Stimulated activated CD4-positive, alpha-beta T cell treated with anti-CD3 and anti-CD28 coated beads, TNF-alpha, amount 100 ng/mL, for 48 hours (primary cell): ENCODE measurements around the gene PKNOX2.

Source experiments
- DNase-seq, 3 donors: peaks; one replicate each; pipeline ENCODE4 v3.0.0-alpha.2; 2020; ENCODE audit warnings: low read depth in 3 of 3

The PKNOX2 gene

DNA sequence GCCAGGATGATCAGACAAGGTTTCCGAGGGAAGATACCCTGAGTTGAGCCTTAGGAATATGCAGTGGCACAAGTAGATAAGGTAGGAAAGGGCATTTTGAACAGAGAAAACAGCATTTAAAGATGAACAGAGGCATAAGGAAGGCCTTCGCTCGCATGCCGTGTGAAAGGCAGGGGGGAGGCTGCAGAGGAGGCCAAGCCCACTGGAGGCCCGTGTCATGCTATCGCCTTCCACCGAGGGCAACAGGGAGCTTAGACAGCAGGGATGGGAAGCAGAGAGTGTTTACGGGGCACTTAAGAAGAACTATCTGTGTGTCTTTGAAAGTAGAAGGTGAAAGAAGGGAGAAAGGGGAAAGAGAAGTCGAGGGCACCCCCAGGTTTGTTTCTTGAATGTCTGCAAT, 148.3 kb downstream of the PKNOX2 start:
- no peak for DNase-seq

DNA sequence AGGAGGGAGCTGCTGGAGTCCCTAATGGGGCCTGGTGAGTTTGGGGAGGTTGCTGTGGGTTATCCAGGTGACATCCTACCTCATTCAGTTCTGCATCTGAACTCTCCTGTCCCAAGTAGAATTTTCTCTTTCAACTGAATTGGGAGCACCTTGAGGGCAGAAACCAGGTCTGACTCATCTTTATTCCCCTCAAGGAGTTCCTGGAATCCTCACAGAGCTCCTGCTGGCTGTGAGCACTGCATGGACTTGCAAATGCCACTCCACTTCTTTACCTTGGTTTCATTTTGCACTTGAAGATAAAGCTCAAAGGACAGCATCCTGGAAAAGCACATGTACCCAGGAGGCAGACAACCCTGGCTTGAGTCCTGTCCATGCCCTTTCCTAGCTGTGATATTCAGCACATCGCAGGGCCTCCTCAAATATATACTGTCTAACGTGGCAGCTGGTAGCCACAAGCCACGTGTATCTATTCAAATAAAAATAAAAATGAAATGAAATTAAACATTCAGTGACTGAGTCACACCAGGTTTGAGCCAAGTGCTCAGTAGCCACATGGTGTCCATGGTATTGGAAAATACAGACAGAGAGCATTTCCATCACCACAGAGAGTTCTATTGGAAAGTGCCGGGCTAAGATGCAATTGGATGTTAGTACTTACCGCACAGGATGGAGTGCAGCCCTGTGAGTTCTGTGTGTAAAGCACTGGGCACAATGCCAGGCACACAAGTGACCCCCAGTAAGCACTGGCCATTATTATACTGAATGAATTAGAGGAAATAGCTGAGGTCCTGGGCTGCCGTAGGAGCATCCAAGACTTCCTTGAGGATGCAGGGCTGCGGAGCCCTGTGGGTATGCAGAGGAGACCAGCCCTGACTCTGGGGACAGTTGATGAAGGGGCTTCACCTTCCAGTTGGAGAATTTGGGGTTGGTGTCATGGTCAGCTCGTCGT, 149.0 kb downstream of the PKNOX2 start:
- no peak for DNase-seq

DNA sequence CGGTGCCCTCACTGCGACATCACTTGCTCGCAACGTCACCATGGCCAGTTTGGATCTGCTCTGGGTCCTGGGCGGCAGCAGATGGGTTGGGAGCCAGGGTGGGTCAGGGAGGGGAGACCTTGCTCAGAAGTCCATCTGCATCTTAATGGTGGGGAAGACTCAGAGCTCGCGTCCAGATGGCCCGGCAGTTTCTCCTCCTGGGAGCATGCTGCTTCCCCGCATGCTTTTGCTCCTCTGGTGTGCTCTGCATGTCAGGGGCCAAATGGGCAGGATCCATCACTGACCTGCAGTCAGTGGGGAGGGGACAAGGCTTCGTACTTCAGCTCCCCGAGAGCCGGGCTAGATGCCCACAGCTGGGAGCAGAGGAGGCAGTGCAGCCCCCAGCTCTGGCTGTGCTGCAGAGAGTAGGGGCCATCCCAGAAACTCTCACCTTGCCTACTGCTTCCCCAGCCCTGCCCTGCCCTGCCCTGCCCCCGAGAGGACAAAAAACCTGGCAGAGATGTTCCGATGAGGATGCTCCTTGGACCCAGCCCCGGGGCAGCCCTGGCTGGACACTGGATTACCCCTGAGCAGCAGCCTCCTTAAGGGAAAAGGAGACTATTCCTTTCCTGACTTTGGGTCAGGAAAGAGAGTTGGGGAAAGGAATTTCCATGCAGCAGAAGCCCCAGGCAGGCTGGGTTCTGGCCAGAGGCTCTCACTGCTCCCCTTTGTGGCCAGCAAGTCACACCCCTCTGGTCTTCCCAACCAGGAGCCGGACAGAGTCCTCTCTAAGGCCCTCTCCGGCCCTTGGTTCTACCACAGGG, 149.9 kb downstream of the PKNOX2 start:
- no peak for DNase-seq

DNA sequence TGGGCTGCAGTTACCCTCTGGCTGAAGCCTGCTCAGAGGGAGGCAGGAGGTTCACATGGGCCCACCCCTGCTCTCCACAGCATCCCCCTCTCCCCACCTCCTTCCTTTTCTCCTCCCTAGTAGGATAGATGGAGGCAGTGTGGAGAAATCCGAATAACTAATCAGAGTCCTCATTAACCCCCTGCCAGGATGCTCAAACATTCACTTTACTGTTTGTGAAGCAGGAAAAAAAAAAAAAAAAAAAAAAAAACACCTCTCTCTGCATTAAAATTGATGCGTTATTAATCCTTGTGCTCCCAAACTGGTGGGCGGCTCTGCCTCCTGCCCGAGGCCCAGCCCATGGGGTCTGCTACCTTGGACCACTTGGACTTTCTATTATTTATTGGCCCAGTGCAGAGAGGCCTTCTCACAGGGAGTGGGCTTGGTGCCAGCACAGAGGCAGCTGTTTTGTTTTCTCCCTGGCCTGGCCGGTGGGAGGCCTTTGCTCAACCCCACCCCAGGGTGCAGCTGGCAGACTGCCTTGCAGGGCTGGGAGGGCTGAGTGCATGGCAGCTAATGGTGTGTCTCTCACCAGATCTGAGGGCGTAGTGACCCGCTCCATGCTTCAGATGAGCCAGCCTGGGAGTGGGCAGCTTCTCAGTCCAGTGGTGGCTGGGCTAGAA, 150.7 kb downstream of the PKNOX2 start:
- DNase-seq, result no peak

DNA sequence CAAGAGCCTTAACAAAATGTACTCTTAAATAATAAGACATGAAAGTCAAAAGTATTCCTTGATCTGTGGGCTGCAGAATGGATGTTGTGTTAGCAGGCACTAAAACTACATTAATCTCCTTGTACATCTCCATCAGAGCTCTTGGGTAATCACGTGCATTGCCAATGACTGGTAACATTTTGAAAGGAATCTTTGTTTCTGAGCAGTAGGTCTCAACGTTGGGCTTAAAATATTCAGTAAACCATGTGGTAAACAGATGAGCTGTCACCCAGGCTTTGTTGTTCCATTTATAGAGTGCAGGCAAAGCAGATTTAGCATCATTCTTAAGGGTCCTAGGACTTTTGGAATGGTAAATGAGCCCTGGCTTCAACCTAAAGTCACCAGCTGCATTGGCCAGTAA, 152.9 kb downstream of the PKNOX2 start:
- DNase-seq, result no peak

DNA sequence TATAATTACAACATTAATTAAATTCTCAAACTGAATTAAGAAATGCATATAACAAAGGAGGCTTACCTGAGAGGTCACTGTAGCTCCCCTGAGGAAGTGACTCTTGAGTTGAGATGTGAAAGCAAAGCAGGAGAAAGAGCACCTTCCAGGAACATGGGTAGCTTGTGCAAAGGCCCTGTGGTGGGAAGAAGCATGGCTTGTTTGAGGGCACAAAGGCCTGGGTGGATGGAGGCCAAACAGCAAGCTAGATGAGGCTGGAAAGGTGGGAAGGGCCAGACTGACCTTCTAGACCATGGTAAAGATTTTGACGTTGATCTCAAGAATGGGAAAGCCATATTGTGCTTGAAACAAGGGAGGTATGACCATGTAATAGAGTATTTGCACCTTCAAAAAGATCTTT, 155.1 kb downstream of the PKNOX2 start:
- DNase-seq, result no peak

DNA sequence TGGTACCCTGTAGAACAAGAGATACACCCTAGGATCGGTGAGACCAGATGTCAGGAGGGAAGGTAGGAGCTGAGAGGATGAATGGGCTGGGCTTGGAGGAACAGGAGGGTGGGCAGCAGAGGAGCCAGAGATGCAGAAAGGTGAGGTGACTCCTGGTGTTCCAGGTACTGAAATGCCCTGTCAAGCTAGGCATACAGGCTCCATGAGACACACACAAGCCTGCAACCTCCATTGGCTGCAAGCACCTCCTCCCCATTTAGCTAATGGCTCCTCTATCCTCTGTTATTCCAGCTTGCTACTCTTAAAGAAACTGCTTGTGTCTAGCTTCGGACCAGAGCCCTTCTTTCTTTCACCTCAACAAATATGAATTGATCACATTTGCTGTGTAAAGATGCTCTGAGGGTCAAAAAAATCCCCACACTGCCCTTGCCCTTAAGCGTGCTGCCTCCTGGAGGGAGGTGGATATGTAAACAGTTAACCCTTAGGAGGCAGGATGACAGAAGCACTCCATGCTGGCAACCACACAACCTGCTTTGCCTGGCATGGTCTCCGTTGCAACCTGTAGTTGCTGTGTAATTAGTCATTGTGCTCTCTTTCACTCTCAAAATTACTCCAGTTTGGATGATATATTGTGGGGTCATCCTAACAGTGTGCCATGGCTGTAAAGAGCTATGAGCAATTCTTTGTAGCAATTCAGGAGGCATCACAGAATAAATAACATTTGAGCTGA, 156.0 kb downstream of the PKNOX2 start:
- no peak for DNase-seq

DNA sequence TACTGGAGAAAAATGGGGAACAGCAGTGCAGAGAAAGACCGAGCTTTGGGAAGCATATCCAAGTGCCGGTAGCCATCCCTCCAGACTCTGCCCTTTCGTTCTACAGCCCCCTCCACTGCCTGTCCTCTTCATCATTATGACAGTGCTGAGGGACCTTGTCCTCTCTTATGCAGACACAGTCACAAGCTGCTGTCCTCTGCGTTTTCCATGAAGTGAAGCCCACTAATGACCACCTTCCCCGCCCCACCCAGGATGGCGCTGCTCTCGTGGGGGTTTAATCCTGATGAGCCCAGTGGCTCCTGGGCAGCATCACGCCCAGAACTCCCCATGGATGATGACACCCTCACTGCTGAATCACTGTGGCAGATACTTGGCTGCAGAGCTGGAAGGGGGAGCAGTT, 157.7 kb downstream of the PKNOX2 start:
- DNase-seq, result no peak

DNA sequence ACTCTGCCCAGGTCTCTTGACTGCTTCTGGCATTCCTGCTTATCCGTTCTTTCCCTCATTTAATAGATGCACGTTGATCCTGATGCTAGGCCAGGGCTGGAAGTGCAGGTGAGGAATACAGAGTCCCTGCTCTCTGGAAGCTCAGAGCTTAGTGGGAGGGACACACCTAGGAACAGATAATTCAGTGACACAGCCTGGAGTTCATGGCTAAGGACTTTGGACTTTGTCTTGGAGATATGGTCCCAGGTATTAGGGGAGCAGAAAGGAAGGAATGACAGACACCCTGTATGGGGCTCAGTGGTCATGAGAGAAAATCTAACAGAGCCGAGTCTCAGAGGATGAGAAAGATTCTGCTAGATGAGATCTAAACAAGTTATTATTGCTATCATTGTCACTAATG, 160.6 kb downstream of the PKNOX2 start:
- DNase-seq, result no peak

DNA sequence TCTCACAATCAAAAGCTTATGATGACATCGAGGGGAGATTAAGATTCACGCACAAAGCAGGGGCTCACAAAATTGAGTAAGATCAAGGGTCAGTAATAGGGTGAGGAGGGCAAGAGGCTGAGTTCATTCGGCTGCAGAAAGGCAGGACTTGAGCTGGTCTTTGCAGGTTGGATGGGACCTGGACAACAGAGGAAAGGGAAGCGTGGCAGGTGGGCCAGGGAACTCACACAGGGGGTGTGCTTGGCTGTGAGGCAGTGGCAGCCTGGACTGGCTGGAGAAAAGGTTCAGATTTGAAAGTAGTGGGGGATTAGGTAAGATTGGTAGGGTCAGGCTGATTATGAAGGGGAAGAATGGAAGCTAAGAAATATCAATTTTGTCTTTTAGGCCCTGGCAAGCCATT, 161.6 kb downstream of the PKNOX2 start:
- DNase-seq, result no peak

DNA sequence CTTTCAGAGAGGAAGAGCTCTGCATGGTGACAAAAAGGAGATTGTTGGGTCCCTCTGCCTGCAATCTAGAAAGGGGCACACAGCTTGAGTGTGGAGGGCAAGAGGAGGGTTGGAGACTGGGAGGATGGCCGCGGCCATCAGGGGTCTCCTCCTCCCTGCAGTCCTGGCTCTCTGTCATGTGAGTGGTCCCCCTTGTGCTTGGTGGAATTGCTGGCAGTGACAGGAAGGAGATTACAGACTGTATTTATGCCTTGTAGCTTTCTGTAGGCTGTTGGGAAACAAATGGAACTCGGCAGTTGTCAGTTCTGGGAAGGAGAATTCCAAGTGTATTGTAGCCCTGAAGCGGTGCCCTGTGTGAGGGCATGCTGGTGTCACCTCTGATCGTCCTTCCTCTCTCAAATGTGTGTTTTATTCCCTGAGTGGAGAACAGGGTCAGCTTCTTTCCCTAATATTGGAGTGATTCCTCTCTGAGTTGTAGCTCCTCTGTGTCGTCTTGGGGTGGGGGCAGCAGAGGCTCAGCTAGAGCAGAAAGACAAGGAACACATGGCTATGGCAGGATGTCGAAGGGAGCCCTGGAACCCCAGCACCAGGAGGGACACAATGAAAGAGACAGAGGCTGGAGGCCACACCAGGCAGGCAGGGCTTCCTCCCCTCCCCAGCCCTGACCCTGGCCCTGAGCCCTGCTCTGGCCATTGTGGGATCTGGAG, 163.1 kb downstream of the PKNOX2 start:
- DNase-seq, result no peak

DNA sequence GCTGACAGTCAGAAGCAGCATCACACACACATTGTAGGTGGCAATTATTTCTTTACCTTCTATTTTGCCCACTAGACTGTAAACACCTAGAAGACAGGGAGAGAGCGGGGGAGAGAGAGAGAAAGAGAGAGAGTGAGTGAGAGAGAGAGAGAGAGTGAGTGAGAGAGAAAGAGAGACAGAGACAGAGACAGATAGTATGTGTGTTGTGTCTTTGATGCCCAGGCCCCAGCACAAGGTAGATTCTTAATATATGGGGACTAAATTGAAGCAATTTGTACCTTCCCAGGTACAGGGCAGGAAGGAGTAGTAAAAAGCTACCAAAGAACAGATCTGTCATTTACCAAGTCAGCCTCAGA, 163.7 kb downstream of the PKNOX2 start:
- DNase-seq, result no peak

DNA sequence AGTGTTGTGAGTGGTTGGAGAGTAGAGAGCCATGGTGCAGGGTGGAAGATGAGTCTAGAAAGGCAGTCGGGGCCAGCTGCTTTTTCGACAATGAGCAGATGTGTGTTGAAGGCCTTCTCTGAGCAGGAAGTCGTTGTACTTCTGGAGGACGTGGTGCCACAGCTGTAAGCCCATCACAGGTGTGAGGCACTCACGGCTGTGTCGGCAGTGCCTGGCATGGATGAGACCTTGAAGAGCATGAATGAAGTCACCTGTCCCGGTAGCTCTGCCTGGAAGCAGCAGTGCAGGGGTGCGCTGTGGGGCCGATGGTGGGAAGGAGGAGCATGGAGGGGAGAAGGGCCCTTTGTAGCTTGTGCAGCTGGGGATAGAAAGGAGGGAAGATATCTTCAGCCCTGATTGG, 165.2 kb downstream of the PKNOX2 start:
- DNase-seq, result no peak

DNA sequence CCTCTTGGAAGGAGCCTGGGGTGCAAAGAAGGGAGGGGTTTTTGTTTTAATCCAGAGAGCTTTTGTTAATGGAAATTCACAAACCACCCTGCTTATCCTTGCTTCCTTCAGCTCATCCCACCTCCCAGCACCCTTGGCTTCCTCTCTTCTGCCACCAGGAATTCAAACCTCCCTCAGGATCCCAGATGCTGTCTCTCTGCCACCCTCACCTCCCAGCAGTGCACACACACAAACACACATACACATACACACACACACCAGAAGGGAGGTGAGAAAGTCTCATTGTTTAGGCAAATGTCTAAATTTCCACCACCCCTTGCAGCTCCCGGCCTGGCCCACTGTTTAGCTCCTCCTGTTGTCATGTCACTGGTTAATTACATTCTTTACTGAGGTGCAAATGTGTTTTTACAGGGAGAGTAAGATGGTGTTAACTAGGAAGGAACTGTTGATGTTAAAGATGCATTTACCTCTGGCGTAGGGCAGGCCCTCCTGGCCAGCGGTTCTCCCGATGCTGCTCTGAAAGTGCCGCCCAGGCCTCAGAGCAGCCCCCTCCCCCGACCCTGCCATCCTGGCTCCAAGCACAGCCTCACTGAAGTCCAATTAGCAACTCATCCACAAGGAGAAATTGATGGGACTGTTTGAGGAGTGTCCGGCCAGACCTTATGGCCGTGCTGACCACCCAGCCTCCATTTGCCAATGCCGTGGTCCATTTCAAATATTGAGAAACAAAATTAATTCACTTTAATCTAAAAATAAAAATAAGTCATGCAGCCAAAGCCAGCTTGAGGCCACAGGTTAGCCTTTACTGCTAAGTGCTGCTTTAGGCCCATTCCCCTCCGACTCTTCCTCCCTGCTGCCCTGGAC, 166.1 kb downstream of the PKNOX2 start:
- DNase-seq, result no peak

DNA sequence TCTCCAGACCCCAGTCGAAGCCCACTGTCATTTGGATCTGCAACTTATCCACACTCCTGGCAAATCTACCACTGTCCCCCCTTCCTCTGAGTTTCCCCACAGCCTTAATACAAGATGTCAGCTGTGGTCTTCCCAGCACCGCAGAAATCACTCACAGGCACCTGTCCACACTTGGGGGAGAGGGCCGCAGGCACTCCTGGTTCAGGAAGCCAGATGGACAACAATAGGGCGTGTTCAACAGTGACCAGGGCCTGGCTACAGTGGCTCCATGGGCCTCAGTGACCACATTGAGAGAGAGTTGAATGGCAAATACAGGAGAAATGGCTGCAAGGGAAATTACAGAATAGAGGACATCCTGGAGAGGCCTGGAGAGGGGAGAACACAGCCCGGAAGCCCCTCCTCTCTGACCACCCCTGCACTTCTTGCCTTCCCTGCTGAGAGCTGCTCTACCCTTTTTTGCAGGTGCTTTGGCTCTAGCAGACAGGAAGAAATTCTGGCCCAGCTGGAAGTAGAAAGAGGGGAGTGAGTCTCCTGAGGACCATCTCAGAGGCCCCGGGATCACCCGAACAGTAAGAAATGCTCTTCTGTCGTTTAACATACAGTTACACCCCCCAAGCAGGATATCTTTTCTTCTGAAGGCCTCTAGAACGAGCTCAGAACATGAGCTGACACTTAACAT, 166.9 kb downstream of the PKNOX2 start:
- DNase-seq, result no peak

DNA sequence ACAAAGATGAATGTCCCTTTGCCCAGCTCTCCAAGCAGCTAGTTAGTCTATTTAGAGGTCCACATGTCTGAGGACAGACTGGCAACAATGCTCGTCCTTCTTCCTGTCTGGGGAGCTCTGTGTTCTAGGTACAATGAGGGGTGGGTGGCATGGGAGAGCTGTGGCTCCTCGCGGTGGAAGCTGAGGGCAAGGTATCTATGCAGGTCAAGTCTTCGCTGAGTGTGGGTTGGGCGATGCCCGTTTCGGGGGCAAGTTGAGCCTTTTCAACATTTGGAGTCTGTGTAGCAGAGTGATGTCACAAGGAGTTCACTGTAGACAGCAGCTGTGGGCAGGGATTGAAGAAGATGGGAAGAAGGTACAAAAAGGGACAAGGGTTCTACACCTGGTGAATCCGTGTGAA, 168.3 kb downstream of the PKNOX2 start:
- DNase-seq, result no peak

DNA sequence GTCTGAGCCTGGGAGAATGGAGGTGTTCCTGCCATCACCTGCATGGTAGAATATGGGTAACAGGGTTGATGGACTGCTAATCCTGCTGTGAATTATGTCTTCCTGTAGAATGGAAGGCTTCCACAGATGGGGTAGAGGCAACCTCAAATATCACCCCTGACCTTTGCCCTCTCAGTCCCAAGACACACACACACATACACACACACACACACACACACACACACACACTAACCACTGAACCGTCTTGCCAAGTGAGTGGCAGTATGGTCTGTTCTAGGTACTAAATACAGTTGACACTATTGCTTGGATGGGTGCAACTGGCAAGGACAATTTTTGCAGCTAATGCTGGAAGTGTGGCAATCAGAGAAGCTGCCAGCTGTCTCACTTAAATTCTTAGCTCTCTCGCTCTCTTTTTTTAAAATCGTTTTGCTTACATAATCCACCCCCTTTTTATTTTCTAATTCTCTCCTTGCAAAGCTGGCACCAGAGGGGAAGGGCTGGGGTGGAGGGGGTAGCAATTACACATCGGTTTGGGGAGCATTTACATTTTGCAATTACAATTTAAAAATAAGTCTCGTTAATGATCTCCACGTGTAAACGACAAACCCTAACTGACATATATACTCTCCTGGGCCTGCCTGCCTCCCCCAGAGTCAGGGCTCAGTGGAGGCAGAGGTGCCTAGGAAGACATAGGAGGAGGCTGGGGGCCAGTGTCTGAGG, 169.0 kb downstream of the PKNOX2 start:
- DNase-seq, result no peak

DNA sequence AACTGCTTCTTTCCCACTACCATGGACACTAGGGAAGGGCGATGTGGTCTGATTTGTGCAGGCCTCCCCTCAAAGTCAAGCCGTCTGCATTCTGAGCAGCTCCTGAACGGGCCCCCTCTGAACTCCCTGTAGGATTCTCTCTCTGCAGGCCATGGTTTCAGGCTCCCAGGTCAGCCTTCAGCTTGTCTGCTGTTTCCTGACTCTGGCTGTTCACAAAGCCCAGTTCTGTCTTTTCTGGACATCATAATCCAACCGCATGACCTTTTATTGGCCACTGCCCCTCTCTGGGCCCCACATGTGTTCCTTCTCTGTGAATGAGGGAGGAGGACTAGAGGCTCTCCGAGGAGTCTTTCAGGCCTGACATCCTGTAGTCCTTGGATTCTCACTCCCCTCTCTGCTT, 170.6 kb downstream of the PKNOX2 start:
- no peak for DNase-seq
